ENCODE results near the gene TGM6. TPM values are rescaled to one million over a fixed set of nuclear protein-coding genes. Genes with fewer than 3 reads are reported as not detected.

The TGM6 gene
- total and polyA plus RNA-seq, 9 of the 15 experiments (the other 6 are each of a cell fraction or from before 2014, with no cell fraction given), result not detected

GRCh38 chr20:2331106-2331505, 49.6 kb upstream of the TGM6 start (continued):
- TF ChIP-seq, protein P1, sequence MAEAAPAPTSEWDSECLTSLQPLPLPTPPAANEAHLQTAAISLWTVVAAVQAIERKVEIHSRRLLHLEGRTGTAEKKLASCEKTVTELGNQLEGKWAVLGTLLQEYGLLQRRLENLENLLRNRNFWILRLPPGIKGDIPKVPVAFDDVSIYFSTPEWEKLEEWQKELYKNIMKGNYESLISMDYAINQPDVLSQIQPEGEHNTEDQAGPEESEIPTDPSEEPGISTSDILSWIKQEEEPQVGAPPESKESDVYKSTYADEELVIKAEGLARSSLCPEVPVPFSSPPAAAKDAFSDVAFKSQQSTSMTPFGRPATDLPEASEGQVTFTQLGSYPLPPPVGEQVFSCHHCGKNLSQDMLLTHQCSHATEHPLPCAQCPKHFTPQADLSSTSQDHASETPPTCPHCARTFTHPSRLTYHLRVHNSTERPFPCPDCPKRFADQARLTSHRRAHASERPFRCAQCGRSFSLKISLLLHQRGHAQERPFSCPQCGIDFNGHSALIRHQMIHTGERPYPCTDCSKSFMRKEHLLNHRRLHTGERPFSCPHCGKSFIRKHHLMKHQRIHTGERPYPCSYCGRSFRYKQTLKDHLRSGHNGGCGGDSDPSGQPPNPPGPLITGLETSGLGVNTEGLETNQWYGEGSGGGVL (CRISPR knock-in tag; IDR thresholded peaks at IDR 0.05), result no peak
- TF ChIP-seq, protein P2, sequence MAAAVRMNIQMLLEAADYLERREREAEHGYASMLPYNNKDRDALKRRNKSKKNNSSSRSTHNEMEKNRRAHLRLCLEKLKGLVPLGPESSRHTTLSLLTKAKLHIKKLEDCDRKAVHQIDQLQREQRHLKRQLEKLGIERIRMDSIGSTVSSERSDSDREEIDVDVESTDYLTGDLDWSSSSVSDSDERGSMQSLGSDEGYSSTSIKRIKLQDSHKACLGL (CRISPR knock-in tag; IDR thresholded peaks at IDR 0.05; ENCODE audit: borderline replicate concordance, poor library complexity, severe bottlenecking), result no peak
- TF ChIP-seq, protein P3, sequence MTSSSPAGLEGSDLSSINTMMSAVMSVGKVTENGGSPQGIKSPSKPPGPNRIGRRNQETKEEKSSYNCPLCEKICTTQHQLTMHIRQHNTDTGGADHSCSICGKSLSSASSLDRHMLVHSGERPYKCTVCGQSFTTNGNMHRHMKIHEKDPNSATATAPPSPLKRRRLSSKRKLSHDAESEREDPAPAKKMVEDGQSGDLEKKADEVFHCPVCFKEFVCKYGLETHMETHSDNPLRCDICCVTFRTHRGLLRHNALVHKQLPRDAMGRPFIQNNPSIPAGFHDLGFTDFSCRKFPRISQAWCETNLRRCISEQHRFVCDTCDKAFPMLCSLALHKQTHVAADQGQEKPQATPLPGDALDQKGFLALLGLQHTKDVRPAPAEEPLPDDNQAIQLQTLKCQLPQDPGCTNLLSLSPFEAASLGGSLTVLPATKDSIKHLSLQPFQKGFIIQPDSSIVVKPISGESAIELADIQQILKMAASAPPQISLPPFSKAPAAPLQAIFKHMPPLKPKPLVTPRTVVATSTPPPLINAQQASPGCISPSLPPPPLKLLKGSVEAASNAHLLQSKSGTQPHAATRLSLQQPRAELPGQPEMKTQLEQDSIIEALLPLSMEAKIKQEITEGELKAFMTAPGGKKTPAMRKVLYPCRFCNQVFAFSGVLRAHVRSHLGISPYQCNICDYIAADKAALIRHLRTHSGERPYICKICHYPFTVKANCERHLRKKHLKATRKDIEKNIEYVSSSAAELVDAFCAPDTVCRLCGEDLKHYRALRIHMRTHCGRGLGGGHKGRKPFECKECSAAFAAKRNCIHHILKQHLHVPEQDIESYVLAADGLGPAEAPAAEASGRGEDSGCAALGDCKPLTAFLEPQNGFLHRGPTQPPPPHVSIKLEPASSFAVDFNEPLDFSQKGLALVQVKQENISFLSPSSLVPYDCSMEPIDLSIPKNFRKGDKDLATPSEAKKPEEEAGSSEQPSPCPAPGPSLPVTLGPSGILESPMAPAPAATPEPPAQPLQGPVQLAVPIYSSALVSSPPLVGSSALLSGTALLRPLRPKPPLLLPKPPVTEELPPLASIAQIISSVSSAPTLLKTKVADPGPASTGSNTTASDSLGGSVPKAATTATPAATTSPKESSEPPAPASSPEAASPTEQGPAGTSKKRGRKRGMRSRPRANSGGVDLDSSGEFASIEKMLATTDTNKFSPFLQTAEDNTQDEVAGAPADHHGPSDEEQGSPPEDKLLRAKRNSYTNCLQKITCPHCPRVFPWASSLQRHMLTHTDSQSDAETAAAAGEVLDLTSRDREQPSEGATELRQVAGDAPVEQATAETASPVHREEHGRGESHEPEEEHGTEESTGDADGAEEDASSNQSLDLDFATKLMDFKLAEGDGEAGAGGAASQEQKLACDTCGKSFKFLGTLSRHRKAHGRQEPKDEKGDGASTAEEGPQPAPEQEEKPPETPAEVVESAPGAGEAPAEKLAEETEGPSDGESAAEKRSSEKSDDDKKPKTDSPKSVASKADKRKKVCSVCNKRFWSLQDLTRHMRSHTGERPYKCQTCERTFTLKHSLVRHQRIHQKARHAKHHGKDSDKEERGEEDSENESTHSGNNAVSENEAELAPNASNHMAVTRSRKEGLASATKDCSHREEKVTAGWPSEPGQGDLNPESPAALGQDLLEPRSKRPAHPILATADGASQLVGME (CRISPR knock-in tag; IDR thresholded peaks at IDR 0.05), result no peak
- TF ChIP-seq, protein P4, sequence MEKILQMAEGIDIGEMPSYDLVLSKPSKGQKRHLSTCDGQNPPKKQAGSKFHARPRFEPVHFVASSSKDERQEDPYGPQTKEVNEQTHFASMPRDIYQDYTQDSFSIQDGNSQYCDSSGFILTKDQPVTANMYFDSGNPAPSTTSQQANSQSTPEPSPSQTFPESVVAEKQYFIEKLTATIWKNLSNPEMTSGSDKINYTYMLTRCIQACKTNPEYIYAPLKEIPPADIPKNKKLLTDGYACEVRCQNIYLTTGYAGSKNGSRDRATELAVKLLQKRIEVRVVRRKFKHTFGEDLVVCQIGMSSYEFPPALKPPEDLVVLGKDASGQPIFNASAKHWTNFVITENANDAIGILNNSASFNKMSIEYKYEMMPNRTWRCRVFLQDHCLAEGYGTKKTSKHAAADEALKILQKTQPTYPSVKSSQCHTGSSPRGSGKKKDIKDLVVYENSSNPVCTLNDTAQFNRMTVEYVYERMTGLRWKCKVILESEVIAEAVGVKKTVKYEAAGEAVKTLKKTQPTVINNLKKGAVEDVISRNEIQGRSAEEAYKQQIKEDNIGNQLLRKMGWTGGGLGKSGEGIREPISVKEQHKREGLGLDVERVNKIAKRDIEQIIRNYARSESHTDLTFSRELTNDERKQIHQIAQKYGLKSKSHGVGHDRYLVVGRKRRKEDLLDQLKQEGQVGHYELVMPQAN (IDR thresholded peaks at IDR 0.05; ENCODE audit: borderline replicate concordance), result no peak
- TF ChIP-seq E2F1 (CRISPR knock-in tag; IDR thresholded peaks at IDR 0.05) (no peak), FOXA1 (IDR thresholded peaks at IDR 0.05; ENCODE audit: borderline replicate concordance) (no peak), KAT7 (CRISPR knock-in tag; IDR thresholded peaks at IDR 0.05; ENCODE audit: borderline replicate concordance) (no peak), MBD2 (IDR thresholded peaks at IDR 0.05; ENCODE audit: borderline replicate concordance, low read depth) (no peak)
- TF ChIP-seq, protein P5, sequence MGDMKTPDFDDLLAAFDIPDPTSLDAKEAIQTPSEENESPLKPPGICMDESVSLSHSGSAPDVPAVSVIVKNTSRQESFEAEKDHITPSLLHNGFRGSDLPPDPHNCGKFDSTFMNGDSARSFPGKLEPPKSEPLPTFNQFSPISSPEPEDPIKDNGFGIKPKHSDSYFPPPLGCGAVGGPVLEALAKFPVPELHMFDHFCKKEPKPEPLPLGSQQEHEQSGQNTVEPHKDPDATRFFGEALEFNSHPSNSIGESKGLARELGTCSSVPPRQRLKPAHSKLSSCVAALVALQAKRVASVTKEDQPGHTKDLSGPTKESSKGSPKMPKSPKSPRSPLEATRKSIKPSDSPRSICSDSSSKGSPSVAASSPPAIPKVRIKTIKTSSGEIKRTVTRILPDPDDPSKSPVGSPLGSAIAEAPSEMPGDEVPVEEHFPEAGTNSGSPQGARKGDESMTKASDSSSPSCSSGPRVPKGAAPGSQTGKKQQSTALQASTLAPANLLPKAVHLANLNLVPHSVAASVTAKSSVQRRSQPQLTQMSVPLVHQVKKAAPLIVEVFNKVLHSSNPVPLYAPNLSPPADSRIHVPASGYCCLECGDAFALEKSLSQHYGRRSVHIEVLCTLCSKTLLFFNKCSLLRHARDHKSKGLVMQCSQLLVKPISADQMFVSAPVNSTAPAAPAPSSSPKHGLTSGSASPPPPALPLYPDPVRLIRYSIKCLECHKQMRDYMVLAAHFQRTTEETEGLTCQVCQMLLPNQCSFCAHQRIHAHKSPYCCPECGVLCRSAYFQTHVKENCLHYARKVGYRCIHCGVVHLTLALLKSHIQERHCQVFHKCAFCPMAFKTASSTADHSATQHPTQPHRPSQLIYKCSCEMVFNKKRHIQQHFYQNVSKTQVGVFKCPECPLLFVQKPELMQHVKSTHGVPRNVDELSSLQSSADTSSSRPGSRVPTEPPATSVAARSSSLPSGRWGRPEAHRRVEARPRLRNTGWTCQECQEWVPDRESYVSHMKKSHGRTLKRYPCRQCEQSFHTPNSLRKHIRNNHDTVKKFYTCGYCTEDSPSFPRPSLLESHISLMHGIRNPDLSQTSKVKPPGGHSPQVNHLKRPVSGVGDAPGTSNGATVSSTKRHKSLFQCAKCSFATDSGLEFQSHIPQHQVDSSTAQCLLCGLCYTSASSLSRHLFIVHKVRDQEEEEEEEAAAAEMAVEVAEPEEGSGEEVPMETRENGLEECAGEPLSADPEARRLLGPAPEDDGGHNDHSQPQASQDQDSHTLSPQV (IDR thresholded peaks at IDR 0.05), result no peak

Data from K562 (cell line).